HCT116 (cell line): ENCODE data around the gene RPL10. TPM values are rescaled to one million over a fixed set of nuclear protein-coding genes. Genes with fewer than 3 reads are reported as not detected.

Source experiments
- ATAC-seq: fragments of 200-7000 bp; cut with Tn5 transposase; 2 replicates; pipeline ENCODE4 v1.9.1; 2020; ENCODE audit warnings: mild to moderate bottlenecking, moderate library complexity
- BruUV-seq: library from RNA; stranded (reverse); fragments of 400-500 nt; replicated peaks from 2 replicates; lab custom pipeline; 2021; lab: Mats Ljungman, UMichigan
- CTCF ChIA-PET: fragments of 300-600 bp; sonication (Branson Sonifier 250); formaldehyde crosslinking; loops from one replicate; lab custom pipeline; 2021; ENCODE audit warnings: antibody characterized with exemption; lab: Charles Lee
- POLR2A ChIA-PET: fragments of 300-600, 350-600 bp; sonication (Branson Sonifier 250); formaldehyde crosslinking; loops from one replicate; lab custom pipeline; 2021; ENCODE audit warnings: antibody characterized with exemption; lab: Charles Lee
- RAD21 ChIA-PET, 2 experiments: fragments of 300-600 bp; sonication (Branson Sonifier 250); formaldehyde crosslinking; loops; one replicate each; lab custom pipeline; 2023; ENCODE audit warnings: low total read pairs in 2 of 2; ENCODE audit not compliant: uncharacterized antibody in 2 of 2, unreplicated experiment in 2 of 2, low non-redundant PET in 1 of 2; lab: Charles Lee
- DNase-seq: peaks from one replicate; pipeline ENCODE4 v3.0.0-alpha.2; 2010; ENCODE audit warnings: low read depth, low spot score
- H2AFZ ChIP-seq: fragments of 200-600 bp; shearing (Covaris generic), sonication (generic); 2 replicates; pipeline ENCODE4 v1.6.1; 2017; ENCODE audit warnings: low read depth, mixed run types, mixed read lengths, antibody characterized with exemption, low read length; ENCODE audit not compliant: poor library complexity, severe bottlenecking
- H3K27ac ChIP-seq: 2 replicates; pipeline ENCODE4 v1.5.1; 2012; ENCODE audit warnings: low read depth, low read length
- H3K27me3 ChIP-seq: fragments of 200-600 bp; sonication (generic); 2 replicates; pipeline ENCODE4 v1.6.1; 2016; ENCODE audit warnings: mixed run types, low read length, mixed read lengths; ENCODE audit not compliant: insufficient read depth
- H3K36me3 ChIP-seq, 2 experiments: fragments of 200-500 bp in 1 of 2; fragments of 200-600 bp in 1 of 2; sonication (Bioruptor generic) in 1 of 2; sonication (generic) in 1 of 2; 2 replicates each; pipeline versions ENCODE4 v1.5.1 to v1.6.1; 2014 to 2016; ENCODE audit warnings: low read length in 2 of 2, inconsistent platforms in 1 of 2, mixed read lengths in 1 of 2, mixed run types in 1 of 2; ENCODE audit not compliant: insufficient read depth in 2 of 2, control insufficient read depth in 1 of 2
- H3K4me1 ChIP-seq, 2 experiments: fragments of 200-600 bp in 1 of 2; sonication (generic) in 1 of 2; 2 replicates each; pipeline versions ENCODE4 v1.5.1 to v1.6.1; 2012 to 2017; ENCODE audit warnings: low read length in 2 of 2, inconsistent platforms in 1 of 2, mild to moderate bottlenecking in 1 of 2, mixed read lengths in 1 of 2, mixed run types in 1 of 2, moderate library complexity in 1 of 2; ENCODE audit not compliant: insufficient read depth in 2 of 2, control insufficient read depth in 1 of 2
- H3K4me2 ChIP-seq: fragments of 200-600 bp; sonication (generic); 2 replicates; pipeline ENCODE4 v1.6.1; 2017; ENCODE audit warnings: mixed run types, low read length, mixed read lengths
- H3K4me3 ChIP-seq, 2 experiments: fragments of 200-600 bp in 1 of 2; sonication (generic) in 1 of 2; replicated peaks in 1 of 2; 2 replicates each; pipeline ENCODE4 v1.5.1; 2011 to 2016; ENCODE audit warnings: low read length in 2 of 2, control low read depth in 1 of 2, low read depth in 1 of 2, mild to moderate bottlenecking in 1 of 2, mixed read lengths in 1 of 2, mixed run types in 1 of 2
- H3K79me2 ChIP-seq: fragments of 200-600 bp; sonication (generic); 2 replicates; pipeline ENCODE4 v1.6.1; 2017; ENCODE audit warnings: mild to moderate bottlenecking, mixed run types, low read length, moderate library complexity, mixed read lengths; ENCODE audit not compliant: insufficient read depth
- H3K9ac ChIP-seq: fragments of 200-600 bp; sonication (generic); 2 replicates; pipeline ENCODE4 v1.6.1; 2016; ENCODE audit warnings: low read length, mixed read lengths
- H3K9me2 ChIP-seq: fragments of 200-600 bp; sonication (generic), shearing (Covaris generic); 2 replicates; pipeline ENCODE4 v1.6.1; 2017; ENCODE audit warnings: mixed run types, mild to moderate bottlenecking, moderate library complexity; ENCODE audit not compliant: insufficient read depth
- H3K9me3 ChIP-seq, 2 experiments: fragments of 200-500 bp in 1 of 2; fragments of 200-600 bp in 1 of 2; sonication (Bioruptor generic) in 1 of 2; sonication (generic) in 1 of 2; 2 replicates each; pipeline ENCODE4 v1.6.1; 2014 to 2017; ENCODE audit warnings: low read length in 2 of 2, mixed read lengths in 2 of 2, inconsistent platforms in 1 of 2, low read depth in 1 of 2, mild to moderate bottlenecking in 1 of 2, mixed run types in 1 of 2, moderate library complexity in 1 of 2; ENCODE audit not compliant: control insufficient read depth in 1 of 2, insufficient read depth in 1 of 2
- H4K20me1 ChIP-seq: fragments of 200-600 bp; sonication (generic), shearing (Covaris generic); 2 replicates; pipeline ENCODE4 v1.6.1; 2017; ENCODE audit warnings: mixed run types, mild to moderate bottlenecking, moderate library complexity; ENCODE audit not compliant: insufficient read depth
- ATF3 ChIP-seq: IDR thresholded peaks from 2 replicates; pipeline ENCODE4 v1.6.1; 2012
- CBX3 ChIP-seq: IDR thresholded peaks from 2 replicates; pipeline ENCODE4 v1.6.1; 2012; ENCODE audit warnings: low read depth
- CEBPB ChIP-seq: IDR thresholded peaks from 2 replicates; pipeline ENCODE4 v1.6.1; 2012; ENCODE audit warnings: low read depth
- EGR1 ChIP-seq: IDR thresholded peaks from 2 replicates; pipeline ENCODE4 v1.6.1; 2012; ENCODE audit warnings: low read depth
- ELF1 ChIP-seq: IDR thresholded peaks from 2 replicates; pipeline ENCODE4 v1.6.1; 2012; ENCODE audit warnings: low read depth, borderline replicate concordance
- EZH2 ChIP-seq: fragments of 200-600 bp; sonication (generic); IDR thresholded peaks from 2 replicates; pipeline ENCODE4 v1.6.1; 2017; ENCODE audit warnings: antibody characterized with exemption, mixed run types
- EZH2phosphoT487 ChIP-seq: fragments of 200-600 bp; IDR thresholded peaks from 2 replicates; pipeline ENCODE4 v1.6.1; 2018; ENCODE audit warnings: antibody characterized with exemption, borderline replicate concordance
- FOSL1 ChIP-seq: IDR thresholded peaks from 2 replicates; pipeline ENCODE4 v1.6.1; 2012; ENCODE audit warnings: low read depth
- JUND ChIP-seq: IDR thresholded peaks from 2 replicates; pipeline ENCODE4 v1.6.1; 2012
- MAX ChIP-seq: IDR thresholded peaks from 2 replicates; pipeline ENCODE4 v1.6.1; 2012
- POLR2A ChIP-seq: IDR thresholded peaks from 2 replicates; pipeline ENCODE4 v1.7.0; 2011; ENCODE audit warnings: borderline replicate concordance; ENCODE audit not compliant: insufficient read depth, insufficient read length; ENCODE audit errors: extremely low read depth
- POLR2AphosphoS5 ChIP-seq: IDR thresholded peaks from 2 replicates; pipeline ENCODE4 v1.6.1; 2011; ENCODE audit warnings: mild to moderate bottlenecking, low read depth, low read length, moderate library complexity
- SIN3A ChIP-seq: IDR thresholded peaks from 2 replicates; pipeline ENCODE4 v1.6.1; 2012; ENCODE audit warnings: low read depth
- SP1 ChIP-seq: IDR thresholded peaks from 2 replicates; pipeline ENCODE4 v1.6.1; 2012; ENCODE audit warnings: low read depth
- SRF ChIP-seq: IDR thresholded peaks from 2 replicates; pipeline ENCODE4 v1.6.1; 2012; ENCODE audit warnings: low read depth
- YY1 ChIP-seq: IDR thresholded peaks from 2 replicates; pipeline ENCODE4 v1.6.1; 2011; ENCODE audit warnings: low read length, low read depth, moderate library complexity, mild to moderate bottlenecking; ENCODE audit not compliant: insufficient replicate concordance; ENCODE audit errors: extremely low read depth
- ZFX ChIP-seq: fragments of 450-650 bp; IDR thresholded peaks from 2 replicates; pipeline ENCODE4 v1.6.1; 2017
- ZNF274 ChIP-seq: fragments of 200-500 bp; sonication (Bioruptor generic); IDR thresholded peaks from 2 replicates; pipeline ENCODE4 v1.6.1; 2014; ENCODE audit warnings: mild to moderate bottlenecking, low read depth, low read length, inconsistent platforms
- intact Hi-C: fragments of 100-400 bp; cut with micrococcal nuclease; formaldehyde crosslinking; loops from 2 replicates; pipeline ENCODE4 v1.10.0; 2022
- total RNA-seq: library from RNA; stranded (reverse); gene quantifications from one replicate; pipeline ENCODE4 v1.2.1, GENCODE V29; 2021; ENCODE audit not compliant: unreplicated experiment
- TF ChIP-seq, protein P1 (sequence below): IDR thresholded peaks from 2 replicates; pipeline ENCODE4 v1.6.1; 2011; ENCODE audit warnings: mild to moderate bottlenecking, low read length, moderate library complexity; ENCODE audit not compliant: insufficient replicate concordance; ENCODE audit errors: extremely low read depth

The RPL10 gene
- total RNA-seq, 1 experiment from 2014 or later, result 3,069 TPM

GRCh38 chrX:154351183-154352011 is 46.8 kb upstream of the RPL10 start (continued):
- TF ChIP-seq MAX (no peak), SIN3A (no peak), POLR2A (no peak), SRF (no peak)

DNA sequence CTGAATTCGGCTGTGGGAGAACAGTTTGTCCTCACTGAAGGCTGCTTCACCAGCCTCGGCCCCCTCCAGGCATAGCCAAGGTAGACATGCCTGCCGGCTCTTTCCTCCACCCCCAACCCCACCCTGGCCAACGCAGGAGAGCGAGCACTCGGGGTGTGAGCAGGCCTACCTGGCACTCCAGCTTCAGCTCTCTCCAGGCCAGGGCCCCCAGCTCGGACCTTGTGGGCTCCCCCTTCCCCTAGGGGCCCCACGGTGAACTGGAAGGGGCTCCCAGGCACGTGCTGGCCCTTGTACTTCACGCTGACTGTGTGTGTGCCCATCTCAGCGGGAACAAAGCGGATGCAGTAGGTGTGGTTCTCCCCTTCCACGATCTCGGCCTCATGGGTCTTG is 46.2 kb upstream of the RPL10 start:
- Histone ChIP-seq H3K4me2 (no peak overlapping the region), H3K4me1 (no peaks in the 10 kb centered on the region), H3K27me3 (no peaks in the 10 kb centered on the region), H3K79me2 (no peaks in the 10 kb centered on the region), H3K9me2 (no peaks in the 10 kb centered on the region), H3K27ac (no peak overlapping the region), H3K4me3 (no peak overlapping the region), H3K9me3 (no peaks in the 10 kb centered on the region), H4K20me1 (no peaks in the 10 kb centered on the region), H2AFZ (no peak overlapping the region), H3K9ac (no peak overlapping the region), H3K36me3 (peaks cover 6 to 8% of the 10 kb centered on the region in 2 experiments; a peak in 2 of 4 replicates)
- ChIA-PET CTCF (no interaction called here), RAD21 (no interaction called here), POLR2A (no interaction called here)
- no peak for ATAC-seq
- BruUV-seq, result no TSS peak
- TF ChIP-seq YY1 (no peak), SP1 (no peak), EZH2 (no peak), FOSL1 (no peak), POLR2A (no peak), ZFX (no peak), POLR2AphosphoS5 (no peak), EZH2phosphoT487 (no peak), MAX (no peak), JUND (no peak), CEBPB (no peak), SIN3A (no peak), CBX3 (no peak), ZNF274 (no peak), ELF1 (no peak), EGR1 (no peak), ATF3 (no peak)
- TF ChIP-seq, protein P1, sequence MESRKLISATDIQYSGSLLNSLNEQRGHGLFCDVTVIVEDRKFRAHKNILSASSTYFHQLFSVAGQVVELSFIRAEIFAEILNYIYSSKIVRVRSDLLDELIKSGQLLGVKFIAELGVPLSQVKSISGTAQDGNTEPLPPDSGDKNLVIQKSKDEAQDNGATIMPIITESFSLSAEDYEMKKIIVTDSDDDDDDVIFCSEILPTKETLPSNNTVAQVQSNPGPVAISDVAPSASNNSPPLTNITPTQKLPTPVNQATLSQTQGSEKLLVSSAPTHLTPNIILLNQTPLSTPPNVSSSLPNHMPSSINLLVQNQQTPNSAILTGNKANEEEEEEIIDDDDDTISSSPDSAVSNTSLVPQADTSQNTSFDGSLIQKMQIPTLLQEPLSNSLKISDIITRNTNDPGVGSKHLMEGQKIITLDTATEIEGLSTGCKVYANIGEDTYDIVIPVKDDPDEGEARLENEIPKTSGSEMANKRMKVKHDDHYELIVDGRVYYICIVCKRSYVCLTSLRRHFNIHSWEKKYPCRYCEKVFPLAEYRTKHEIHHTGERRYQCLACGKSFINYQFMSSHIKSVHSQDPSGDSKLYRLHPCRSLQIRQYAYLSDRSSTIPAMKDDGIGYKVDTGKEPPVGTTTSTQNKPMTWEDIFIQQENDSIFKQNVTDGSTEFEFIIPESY, result no peak
- no peak for DNase-seq
- intact Hi-C loops, result no loop called here
